ENCODE data around the gene HEBP2.
"Not testable (repeated sequence)": the region's sequence is repeated elsewhere in the genome, so short reads cannot be mapped to it uniquely, and the experiment has no call there.

HEBP2 gene, protein sequence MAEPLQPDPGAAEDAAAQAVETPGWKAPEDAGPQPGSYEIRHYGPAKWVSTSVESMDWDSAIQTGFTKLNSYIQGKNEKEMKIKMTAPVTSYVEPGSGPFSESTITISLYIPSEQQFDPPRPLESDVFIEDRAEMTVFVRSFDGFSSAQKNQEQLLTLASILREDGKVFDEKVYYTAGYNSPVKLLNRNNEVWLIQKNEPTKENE

DNA sequence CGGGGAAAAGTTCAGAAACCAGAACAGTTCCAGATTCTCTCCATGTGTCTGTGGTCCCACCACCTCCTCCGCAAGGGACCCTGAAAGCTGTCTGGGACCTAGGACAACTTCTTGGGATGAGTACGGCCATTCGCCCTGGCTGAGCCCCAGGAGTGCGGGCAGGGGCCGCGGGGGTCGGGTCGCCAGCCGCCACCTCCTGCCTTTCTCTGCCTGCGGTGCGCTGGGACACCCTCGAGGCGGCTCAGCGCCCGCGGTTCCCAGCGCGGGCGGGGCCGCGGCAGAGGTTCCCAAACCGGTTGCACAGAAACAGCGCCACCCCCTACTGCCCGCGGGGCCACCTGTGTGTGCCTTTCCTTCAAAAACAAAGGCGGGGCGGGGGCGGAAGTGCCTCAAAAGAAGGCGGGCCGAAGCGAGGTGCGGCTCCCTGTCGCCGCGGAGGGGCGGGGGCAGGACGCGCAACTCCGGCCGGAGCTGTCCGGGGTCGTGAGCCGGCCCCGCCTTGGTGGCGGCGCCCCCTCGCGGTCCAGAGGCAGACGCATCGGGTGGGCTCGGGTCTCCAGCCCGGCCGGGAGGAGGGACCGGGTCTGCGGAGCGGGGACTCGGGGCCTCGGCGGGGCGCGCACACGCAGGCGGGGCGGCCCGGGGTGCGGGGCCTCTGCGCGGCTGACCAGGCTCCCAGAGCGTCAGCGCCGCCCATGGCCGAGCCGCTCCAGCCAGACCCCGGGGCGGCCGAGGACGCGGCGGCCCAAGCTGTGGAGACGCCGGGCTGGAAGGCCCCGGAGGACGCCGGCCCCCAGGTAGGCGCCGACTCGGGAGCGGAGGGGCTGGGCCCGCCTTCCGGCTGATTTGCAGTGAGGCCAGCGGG, at the start of gene HEBP2:
HEBP2 (plus strand) TSS at position 423 of the 865 bp plus-strand sequence; CDS start at position 696, 273 bp downstream.
- peak; percentile 45 for DNase-seq (ENCODE audit: low read depth)

DNA sequence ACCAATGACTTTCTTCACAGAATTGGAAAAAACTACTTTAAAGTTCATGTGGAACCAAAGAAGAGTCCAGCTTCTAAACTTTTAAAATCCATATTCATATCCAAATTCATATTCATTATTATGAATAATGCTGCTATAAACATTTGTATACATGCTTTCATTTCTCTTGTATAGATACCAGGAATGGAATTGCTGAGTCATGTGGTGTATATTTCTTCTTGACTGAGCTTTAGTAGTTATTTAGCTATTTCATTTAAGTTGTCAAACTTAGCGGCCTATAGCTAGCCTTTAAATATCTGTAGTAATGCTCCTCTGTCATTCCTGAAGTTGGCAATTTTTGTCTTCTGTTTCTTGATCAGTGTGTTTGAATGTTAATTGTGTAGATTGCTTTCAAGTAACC, 46.1 kb upstream of the HEBP2 start:
- no peak for DNase-seq (ENCODE audit: low read depth)

DNA sequence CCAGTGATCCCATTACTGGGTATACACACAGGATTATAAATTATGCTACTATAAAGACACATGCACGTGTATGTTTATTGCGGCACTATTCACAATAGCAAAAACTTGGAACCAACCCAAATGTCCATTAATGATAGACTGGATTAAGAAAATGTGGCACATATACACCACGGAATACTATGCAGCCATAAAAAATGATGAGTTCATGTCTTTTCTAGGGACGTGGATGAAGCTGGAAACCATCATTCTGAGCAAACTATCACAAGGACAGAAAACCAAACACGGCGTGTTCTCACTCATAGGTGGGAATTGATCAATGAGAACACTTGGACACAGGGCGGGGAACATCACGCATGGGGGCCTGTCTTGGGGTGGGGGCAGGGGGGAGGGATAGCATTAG, 35.3 kb upstream of the HEBP2 start:
- not testable (repeated sequence) for DNase-seq (ENCODE audit: low read depth)

DNA sequence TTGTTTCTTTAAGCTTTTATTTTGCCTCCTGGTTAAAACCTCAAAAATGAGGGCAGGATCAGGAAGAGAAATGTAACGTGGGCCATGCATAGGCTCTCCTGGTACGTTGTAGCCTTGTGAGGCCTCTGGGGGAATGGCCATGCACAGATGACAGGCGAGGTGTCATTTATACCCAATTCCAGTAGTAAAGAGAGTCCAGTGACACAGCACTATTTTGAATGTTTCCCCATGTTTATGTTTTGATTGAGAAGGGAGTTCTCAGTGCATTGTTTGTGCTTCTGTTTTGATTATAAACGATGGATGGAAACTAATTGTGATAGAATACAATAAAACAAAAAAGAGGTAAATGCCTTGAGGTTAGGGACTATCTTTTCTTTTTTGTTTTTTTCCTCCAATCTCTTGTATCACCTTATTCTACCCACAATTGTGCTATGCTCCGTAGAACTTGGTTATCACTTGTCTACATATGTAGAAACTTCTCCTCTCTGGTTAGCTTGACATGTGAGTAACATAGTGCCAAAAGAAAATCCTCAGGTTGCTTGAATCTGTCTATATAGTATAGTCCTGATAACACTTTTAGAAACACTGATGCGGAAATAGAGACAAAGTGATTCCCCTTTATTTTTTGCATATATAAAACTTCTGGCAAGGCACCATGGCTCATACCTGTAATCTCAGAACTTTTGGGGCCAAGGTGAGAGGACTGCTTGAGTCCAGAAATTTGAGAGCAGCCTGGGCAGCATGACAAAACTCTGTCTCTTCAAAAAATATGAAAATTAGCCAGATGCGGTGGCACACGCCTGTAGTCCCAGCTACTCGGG, 33.2 kb upstream of the HEBP2 start:
- no peak for DNase-seq (ENCODE audit: low read depth)

DNA sequence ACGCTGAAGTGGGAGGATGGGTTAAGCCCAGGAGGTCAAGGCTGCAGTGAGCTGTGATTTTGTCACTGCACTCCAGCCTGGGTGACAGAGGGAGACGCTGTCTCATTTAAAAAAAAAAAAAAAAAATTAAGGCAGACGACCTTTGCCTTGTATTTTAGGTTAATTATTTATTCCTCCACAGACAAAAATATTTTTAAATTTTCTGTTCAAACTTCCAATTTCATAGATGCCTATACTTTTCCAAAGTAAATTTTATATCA, 32.6 kb upstream of the HEBP2 start:
- no peak for DNase-seq (ENCODE audit: low read depth)

DNA sequence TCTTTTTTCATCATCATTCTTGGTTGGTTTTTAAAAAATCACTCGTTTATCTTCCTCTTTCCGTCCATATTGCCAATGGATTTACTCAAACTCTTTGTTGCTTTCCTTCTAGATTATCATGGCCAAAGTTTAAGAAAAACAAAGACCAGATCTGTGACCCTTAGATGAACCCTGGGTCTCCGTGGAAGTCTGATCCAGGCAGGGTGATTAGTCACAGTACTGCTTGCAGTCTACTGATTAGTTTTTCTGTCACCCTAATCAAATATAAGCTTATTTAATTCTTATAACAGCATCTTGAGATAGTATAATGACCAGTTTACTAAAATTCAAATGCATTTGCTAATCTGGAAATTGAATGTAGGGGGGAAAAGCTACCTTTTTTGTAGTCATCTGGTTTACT, 32.3 kb upstream of the HEBP2 start:
- DNase-seq (ENCODE audit: low read depth): peak; percentile 72

DNA sequence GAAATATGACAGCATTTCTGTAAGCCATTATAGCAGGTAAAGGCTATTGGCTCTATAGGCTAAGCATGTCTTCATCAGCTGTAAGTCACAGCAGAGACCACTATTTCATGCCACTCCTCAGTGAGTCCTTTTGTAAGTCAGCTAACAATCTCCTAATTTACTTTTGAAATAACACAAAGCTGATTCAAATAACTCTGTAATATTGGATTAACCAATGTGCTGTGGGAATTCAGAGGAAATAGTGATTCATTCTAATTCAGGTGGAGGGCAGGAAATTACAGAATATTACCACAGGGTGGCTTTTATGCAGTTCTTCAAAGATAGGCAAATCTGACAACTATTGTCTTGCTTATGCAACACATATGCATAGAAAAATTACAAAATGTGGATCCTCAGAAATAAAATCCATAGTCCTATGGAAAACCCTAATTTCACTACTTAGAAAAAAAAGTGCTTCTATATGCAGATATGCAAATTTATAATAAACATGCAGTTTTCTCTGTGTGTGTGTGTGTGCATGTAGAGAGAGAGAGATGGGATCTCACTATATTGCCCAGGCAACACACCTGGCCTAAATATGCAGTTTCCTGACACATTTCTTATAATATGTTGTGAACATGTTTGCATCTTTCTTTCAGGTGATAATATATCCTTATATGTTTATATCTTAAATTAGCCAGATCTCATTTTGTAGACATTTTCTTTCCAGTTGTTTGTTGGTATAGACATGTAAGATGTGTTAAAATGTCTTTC, 31.1 kb upstream of the HEBP2 start:
- peak; percentile 48 for DNase-seq (ENCODE audit: low read depth)

DNA sequence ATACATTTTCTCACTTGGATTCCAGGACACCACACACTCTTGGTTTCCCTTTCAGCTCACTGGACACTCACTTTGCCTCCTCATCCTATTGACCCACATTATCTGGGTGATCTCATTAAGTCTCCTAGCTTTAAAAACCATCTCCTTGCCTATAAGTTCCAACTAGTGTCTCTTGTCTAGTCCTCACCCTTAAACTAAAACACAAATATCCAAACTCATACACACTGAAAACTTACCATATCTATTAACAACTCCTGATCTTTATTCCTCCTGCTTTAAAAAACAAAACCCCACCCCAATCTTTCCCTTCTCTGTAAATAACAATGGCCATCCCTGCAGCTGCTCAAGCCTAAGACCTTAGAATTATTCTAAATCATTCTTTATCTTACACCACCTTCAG, 29.8 kb upstream of the HEBP2 start:
- no peak for DNase-seq (ENCODE audit: low read depth)

DNA sequence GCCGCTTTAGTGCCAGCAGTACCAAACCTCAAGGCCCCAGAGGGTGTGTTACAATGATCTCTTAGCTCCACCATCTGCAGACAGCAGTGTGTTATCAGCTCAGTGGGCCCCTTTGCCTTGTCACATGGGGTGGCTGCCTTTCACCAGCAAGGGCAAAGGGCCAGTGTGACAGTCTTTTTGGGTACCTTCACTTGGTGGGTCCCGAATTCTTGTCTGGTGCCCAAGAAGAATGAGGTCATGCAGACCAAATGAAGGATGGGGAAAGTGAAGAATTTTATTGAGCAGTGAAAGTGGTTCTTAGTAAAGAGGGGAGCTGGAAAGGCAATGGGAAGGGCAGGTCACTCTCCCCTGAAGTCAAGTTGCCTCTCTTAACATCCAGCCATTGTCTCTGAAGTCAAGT, 29.2 kb upstream of the HEBP2 start:
- DNase-seq (ENCODE audit: low read depth): no peak

DNA sequence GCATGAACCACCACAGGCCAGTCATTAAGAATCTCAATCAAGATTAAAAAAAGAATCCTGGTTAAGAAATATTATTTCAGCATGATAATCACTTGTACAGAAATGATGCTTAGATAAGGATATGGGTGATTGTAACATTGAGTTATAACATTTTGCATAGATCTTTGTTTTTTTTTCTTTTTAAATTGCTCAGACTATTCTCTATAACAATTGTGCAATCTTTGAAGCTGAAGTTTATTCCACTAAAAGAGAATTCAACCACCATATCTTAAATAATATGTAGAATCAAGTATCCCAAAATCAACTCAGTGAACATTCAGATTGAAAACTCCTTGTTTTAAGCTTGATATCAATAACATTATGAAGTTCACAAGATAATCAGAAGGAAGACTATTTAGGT, 27.0 kb upstream of the HEBP2 start:
- no peak for DNase-seq (ENCODE audit: low read depth)

DNA sequence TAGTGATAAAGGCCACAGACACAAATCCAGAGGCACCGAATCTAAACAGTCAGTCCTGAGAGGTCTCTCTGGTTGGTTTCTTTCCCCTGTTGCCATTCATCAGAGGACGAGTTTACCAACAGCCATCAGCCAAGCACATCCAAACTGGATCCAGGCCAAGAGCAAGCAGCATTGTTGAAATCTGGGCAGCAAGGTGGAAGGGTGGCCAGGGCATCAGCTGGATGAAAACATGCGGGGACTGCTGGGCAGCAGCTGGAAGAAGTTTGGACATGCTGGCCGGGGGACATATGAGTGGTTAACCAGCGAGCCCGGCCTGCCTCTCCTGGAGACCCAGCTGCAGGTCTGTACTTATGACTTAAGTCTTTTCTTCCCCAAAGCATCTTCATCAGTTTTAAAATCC, 26.2 kb upstream of the HEBP2 start, which contains the start of gene SMIM28:
SMIM28 (plus strand) TSS at position 62 of the 400 bp plus-strand sequence; CDS start at position 230, 168 bp downstream.
- no peak for DNase-seq (ENCODE audit: low read depth)

DNA sequence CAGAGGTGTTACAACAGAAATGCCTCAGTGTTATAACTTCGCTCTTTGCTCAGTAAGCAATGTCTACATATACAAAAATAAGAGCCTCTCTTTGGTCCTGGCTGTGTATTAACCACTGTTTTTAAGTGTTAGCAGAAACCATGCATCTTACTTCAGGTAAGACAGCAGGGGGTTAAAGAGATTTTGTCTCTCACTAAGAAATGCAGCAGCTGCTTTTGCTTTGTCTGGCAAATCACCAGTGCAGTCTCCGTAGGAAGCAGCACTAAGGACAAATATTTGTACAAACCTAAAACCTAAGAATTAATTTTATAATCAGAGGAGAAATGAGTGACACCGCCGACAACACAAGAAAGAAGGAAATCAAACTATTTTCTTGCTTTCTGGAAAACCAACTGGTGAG, 25.6 kb upstream of the HEBP2 start:
- no peak for DNase-seq (ENCODE audit: low read depth)

DNA sequence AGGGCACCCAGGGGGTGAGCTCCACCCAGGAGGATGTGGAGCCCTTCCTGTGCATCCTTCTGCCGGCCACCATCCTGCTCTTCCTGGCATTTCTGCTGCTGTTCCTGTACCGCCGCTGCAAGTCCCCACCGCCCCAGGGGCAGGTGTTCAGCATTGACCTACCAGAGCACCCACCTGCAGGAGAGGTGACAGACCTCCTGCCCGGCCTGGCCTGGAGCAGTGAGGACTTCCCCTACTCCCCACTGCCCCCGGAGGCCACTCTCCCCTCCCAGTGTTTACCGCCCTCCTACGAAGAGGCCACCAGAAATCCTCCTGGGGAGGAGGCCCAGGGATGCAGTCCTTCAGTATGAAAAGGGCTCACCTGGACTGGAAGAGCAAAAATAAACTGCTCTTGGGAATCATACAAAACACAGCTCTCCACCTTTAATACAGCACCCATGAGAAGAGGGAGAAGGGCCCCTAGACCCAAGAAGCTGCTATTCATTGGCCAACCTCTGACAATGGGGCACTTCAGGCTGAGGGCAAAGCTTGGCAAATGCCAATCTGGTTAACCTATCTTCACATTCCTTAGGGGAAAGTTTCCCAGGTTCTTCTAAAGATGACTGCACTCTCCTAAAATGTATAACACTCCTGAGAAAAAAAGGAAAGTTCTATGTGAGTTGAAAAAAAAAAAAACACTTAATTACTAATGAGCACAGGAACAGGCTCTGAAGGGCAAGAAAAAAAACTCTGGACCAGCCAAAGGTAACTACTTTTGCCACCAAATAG, 21.3 kb upstream of the HEBP2 start:
- DNase-seq (ENCODE audit: low read depth): no peak

DNA sequence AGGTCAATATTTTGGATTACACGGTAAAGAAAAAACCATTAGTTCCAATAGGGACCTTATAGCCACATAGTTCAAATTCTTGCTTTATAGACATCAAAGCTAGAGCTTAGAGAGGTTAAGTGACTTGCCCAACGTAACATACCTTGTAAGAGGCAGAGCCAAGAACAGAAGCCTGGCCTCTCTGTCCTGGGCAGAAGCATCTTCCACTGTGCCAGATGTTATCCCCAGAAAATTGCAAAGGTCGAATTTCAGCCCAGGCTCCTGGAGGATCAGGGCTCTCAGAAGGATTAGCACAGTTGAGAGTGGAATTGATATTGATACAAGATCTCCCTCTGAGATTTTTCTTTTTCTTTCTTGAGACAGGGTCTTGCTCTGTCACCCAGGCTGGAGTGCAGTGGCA, 20.2 kb upstream of the HEBP2 start:
- DNase-seq (ENCODE audit: low read depth): no peak

DNA sequence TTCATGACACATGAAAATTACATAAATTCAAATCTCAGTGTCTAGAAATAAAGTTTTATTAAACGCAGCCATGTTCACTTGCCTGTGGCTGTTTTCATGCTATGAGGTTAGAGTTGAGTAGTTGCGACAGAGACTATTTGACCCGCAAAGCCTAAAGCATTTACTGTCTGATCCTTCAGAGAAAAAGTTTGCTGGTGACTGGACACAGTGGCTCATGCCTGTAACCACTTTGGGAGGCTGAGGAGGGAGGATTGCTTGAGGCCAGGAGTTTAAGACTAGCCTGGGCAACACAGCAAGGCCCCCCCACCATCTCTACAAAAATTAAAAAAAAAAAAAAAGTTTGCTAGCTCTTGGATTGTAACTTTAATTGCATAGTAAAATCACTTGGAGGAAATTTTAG, 17.1 kb upstream of the HEBP2 start:
- no peak for DNase-seq (ENCODE audit: low read depth)

DNA sequence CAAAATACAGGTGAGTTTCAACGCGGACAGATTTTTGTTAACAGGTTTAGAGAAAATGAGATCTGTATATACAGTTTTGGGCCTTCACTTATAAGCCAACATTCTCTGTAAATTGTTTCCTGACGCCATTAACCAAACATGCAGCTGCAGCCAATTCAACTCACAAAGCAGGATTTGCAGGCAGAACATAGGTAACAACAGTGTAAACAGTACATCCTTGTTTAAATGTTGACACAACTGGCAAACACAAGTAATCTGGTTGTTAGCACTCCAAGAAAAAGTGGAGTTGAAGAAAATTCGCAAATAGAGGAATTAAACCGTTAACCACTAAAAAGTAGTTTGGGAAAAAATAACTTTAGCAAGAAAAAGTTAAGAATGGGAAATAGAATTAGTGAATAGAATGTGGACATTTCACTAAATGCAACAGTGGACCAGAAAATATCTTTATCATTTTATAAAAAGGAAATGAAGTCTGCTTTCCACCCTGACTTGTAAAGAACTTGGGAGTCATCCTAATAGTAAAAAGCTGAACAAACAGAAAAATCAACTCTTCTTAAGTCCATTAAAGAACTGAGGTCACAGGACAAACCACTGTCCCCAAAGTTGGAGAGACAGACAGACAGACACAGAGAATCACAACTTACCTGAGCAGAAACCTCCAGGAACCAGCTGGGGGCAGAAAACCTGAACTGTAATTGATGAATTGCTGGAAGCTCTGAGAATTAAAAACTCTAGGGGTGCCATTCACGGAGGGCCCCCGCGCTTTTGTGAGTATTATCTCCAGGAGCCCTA, 16.2 kb upstream of the HEBP2 start:
- no peak for DNase-seq (ENCODE audit: low read depth)

DNA sequence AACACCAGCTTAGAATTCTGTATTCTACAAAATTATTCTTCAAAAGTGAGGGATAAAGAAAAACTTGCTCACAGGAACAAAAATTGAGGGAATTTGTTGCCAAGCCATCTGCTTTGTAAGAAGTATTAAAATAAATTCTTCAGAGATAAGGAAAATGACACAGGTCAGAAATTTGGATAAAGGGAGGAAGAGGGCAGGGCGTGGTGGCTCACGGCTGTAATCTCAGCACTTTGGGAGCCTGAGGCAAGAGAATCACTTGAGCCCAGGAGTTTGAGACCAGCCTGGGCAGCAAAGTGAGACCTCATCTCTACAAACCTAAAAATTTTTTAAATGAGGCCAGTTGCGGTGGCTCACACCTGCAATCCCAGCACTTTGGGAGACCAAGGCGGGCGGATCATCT, 14.5 kb upstream of the HEBP2 start:
- DNase-seq (ENCODE audit: low read depth): no peak

DNA sequence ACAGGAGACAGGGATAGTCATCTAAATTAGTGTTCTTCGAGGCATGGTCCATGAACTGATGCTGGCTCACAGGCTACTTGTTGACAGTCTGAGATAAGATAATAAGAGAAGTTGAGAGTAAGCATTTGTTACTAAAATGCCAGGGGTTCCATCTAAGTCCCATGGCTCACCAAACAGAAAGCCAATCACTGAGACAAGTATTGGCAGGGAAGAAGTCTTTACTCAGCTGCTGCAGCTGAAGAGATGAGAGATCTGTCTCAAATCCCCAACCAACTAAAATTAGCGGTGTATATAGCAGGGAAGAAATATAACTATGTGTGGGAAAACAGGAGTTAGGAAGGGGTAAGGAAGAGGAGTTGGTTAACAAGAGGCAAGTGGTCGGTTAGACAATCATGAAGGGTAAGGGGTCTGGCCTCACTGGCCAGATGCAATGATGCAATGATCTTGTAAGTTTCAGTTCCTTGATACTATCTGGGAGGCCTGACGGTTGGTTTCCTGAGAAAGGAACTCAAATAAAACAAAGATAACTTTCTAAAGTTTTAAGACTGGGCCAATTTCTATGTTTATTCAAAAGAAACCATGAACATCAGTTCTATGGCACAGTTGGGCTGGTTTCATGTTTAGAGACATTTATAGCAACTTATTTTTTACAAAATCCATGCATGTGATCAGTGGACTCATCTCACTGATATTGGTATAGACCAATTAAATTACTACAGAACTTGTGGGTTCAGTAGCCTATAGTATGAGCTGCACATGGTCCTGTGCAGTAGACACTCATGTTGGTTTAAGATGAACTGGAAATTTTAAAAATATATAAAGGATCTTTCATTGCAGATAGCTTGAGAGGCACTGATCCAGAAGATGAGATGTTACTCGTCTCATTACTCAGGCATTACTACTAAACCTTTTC, 9.9 kb upstream of the HEBP2 start:
- DNase-seq (ENCODE audit: low read depth): no peak

DNA sequence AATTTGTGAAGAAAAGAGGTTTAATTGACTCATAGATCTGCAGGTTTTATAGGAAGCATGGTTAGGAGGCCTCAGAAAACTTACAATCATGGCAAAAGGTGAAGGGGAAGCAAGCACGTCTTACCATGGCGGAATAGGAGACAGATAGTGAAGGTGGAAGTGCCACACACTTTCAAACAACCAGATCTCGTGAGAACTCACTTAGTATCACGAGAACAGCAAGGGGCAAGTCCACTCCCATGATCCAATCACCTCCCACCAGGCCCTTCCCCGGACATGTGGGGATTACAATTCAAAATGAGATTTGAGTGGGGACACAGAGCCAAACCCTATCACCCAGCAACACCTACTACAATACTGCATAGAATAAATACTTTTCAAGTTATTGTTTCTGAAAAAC, 7.3 kb upstream of the HEBP2 start:
- no peak for DNase-seq (ENCODE audit: low read depth)
